Lower leg skin (tissue), 3 donors: ENCODE measurements around the gene C1orf159.

ENCODE experiments used
- POLR2A ChIP-seq, 2 donors: fragments of 450-650 bp; IDR thresholded peaks; one replicate each; pipeline ENCODE4 v1.6.1; 2016 to 2017; ENCODE audit warnings: antibody characterized with exemption in 2 of 2, mild to moderate bottlenecking in 1 of 2, moderate library complexity in 1 of 2
- TF ChIP-seq, protein P1 (sequence below), 3 donors: fragments of 450-650 bp; IDR thresholded peaks; one replicate each; pipeline ENCODE4 v1.5.1; 2016; ENCODE audit warnings: antibody characterized with exemption in 3 of 3, mild to moderate bottlenecking in 3 of 3, moderate library complexity in 2 of 3

DNA sequence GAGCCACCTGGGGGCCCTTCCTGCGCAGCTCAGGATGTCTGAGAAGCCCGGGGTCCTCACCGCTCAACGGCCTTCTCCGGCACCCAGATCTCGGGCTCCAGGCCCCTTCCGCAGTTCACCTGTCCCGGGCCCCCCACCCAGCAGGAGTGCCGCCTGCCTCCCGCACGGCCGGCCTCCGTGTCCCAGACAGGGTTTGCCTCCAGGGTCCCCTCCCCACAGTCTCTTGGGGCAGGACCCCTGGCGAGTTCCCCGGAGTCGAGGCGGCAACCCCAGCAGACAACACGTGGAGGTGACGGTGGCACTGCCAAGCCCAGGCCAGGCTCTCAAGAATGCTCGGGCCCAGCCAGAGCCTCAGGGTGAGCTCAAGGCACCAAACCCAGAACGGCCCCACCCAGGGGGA, 35.4 kb upstream of the C1orf159 start:
- TF ChIP-seq, protein P1, sequence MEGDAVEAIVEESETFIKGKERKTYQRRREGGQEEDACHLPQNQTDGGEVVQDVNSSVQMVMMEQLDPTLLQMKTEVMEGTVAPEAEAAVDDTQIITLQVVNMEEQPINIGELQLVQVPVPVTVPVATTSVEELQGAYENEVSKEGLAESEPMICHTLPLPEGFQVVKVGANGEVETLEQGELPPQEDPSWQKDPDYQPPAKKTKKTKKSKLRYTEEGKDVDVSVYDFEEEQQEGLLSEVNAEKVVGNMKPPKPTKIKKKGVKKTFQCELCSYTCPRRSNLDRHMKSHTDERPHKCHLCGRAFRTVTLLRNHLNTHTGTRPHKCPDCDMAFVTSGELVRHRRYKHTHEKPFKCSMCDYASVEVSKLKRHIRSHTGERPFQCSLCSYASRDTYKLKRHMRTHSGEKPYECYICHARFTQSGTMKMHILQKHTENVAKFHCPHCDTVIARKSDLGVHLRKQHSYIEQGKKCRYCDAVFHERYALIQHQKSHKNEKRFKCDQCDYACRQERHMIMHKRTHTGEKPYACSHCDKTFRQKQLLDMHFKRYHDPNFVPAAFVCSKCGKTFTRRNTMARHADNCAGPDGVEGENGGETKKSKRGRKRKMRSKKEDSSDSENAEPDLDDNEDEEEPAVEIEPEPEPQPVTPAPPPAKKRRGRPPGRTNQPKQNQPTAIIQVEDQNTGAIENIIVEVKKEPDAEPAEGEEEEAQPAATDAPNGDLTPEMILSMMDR (IDR thresholded peaks at IDR 0.05): no peak
- no peak for TF ChIP-seq POLR2A (IDR thresholded peaks at IDR 0.05)
